ENCODE data around the gene DOCK9.

DNA sequence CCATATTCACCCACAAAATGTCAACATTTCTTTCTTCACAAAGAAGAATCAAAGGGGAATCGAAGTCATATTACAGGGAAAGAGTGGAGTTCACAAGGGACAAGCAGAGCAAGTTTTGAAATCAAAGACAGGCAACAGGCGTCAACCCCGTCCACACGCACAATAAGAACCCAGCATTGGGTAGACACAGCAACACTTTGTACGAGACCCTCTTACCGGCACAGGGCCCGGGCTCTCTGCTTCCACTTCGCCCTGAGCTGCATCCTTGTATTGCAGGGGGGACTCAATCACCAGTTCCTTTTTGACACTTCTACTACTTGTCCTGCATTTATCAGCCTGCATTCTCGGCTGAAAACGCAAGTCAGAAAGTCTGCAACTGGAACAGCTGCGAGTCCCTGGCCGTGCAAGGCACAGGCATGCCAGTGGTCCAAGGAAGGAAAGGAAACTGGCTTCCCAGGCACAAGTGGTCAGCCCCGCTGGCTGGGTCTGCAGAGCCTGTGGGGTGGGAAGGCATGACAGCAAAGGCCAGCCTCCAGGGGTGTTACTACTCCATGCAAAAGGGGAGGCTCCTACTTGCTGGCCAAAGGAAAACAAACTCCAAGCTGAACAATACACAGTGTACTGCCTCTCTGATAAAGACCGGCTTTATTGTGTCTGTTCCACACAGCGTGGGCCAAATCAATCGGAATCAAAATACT lies at the start of gene DOCK9:
- TF ChIP-seq, protein P1, sequence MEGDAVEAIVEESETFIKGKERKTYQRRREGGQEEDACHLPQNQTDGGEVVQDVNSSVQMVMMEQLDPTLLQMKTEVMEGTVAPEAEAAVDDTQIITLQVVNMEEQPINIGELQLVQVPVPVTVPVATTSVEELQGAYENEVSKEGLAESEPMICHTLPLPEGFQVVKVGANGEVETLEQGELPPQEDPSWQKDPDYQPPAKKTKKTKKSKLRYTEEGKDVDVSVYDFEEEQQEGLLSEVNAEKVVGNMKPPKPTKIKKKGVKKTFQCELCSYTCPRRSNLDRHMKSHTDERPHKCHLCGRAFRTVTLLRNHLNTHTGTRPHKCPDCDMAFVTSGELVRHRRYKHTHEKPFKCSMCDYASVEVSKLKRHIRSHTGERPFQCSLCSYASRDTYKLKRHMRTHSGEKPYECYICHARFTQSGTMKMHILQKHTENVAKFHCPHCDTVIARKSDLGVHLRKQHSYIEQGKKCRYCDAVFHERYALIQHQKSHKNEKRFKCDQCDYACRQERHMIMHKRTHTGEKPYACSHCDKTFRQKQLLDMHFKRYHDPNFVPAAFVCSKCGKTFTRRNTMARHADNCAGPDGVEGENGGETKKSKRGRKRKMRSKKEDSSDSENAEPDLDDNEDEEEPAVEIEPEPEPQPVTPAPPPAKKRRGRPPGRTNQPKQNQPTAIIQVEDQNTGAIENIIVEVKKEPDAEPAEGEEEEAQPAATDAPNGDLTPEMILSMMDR (conservative IDR thresholded peaks at IDR 0.05 in 1 of 2, IDR thresholded peaks at IDR 0.05 in 1 of 2; ENCODE audit: extremely low read depth in 1 of 2, insufficient read depth in 1 of 2, low read depth in 1 of 2, low read length in 2 of 2) = no peak
- no peak for TF ChIP-seq EZH2 (IDR thresholded peaks at IDR 0.05; ENCODE audit: borderline replicate concordance, low read length)

All from mammary epithelial cell (primary cell).